NCI-H1092 treated with DMSO at 0.1 percent for 48 hours (cell line): Measurements from ENCODE around the gene LGR5.

Experiments
- DNase-seq: peaks from one replicate; lab custom pipeline; 2025; lab: John Stamatoyannopoulos, UW

The LGR5 gene

DNA sequence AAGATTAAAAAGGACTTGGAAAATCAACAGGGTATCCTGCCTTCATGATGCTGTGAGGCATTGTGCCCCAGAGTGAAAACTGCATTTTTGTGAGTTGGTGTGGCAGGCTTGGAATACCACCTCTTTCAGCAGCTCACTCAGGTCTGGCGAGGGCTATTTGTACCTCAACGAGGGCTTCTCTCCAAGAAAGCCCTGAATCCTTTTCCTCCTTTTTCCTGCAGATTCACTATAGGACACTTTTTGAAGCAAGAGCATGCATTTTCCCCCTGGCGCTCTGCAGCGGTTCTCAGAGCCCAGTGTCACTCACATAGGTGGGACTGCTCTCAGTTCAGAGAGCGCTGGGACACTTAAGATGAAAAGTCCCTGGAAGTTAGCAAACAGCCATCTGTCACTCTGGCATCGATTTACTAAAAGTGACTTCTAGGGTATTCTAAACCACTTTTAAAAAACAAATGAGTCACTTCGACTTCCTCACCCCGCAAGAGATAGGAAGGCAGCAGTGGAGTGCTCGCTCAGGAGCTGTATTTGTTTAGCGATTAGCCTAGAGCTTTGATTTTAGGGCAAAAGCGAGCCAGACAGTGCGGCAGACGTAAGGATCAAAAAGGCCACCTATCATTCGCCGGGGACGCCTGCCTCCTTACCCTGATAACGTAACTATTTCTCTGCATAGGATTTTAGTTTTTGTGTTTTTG is 782 bp upstream of the LGR5 start:
- DNase-seq = peak; percentile 72

DNA sequence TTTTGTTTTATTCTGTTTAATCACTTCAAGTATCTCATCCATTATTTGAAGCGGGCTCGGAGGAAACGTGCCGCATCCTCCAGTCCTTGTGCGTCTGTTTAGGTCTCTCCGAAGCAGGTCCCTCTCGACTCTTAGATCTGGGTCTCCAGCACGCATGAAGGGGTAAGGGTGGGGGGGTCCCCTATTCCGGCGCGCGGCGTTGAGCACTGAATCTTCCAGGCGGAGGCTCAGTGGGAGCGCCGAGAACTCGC is 311 bp upstream of the LGR5 start:
- no peak for DNase-seq

DNA sequence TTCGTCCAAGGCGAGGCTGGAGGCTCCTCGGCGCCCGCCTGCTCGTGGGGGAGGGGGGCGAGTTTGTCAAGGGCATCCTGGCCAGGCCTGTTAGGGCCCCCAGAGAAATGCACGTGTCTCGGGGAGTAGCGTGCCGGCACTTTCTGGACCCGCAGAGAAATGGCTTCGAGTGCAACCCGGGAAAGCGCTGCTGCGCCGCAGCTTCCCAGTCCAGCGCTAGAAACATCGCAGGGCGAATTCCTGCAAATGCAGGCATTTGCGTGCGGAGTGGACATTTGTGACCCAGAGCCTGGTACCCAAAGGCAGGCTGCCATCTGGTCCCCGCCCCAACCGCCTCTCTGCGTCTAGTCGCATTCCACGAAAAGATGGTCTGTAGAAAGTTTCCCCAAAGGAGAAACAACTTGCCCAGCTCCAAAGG is 756 bp downstream of the LGR5 start:
- DNase-seq = peak; percentile 18

DNA sequence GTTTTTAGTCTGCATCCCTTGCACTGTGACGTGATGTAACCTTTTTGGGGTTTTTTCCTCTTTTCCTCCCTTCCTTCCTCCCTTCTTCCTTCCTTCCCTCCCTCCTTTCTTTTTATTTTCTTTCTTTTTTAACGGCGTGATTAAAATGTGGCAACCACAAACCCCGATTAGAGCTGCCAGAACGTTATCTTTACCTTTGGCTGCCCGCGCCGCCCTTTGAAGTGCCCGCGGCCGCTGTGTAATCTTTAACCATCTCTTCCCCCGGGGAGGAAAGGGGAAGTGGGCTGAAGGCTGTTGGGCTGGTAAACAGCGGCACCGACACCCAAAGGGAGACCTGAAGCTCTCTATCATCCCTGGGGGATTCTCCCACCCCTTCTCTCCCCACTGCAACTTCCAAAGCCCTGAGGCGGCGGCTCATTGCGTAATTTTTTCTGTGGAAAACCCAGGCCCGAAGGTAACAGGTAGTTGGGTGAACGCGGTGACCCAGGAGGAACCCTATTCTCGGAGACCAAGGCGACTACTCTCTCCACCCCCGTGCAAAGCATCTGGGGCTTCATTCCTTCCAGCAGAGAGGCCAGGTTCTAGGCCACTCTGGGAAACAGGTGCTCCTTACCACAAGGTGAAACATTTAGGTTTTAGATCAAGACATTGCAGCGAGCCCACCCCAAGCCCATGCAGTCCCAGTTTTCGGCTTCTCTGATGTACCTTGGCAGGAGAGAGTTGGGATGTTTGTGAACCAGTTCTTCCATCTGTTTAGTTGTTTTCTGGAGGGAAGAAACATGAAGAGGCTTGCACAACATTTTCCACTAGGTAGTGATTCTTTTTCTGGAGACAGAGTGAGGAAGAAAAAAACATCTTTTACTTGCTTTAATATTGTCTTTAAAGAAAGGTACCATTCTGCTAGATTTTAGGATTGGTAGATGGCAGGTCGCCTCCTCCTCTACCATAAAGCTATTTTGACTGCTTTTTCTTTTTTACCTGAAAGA is 1.5 kb downstream of the LGR5 start:
- DNase-seq = peak; percentile 18

DNA sequence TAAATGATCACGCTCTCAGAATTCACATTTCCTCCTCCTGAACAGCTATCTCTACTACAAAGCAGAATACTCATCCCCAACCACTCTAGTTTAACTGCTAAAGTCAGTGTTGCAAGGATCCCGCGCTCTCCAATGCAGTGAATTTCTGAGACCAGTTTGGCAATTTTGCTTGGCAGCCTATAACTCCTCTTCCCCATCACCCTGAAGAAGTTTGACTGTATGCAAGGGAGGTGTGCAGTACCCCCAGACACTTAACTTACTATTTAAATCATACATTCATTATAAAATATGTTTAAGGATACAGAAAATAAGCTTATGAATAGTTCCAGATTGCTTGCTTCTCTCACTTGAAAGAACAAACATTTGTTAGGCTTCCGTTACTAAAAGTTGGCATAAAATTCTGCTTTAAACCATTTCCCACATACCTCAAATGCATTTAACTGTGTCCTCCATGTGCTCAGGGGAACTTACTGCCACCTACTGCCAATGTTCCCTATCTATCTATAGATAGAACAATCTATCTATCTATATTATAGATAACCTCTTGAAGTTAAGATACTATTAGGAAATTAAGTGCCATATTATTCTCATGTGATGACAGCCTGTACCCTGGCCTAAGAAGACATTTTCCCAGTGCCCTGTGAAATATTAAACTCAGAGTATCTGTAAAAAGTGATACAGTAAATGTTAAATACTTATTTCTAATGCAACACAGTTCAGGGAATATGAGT is 2.4 kb downstream of the LGR5 start:
- peak; percentile 8 for DNase-seq

DNA sequence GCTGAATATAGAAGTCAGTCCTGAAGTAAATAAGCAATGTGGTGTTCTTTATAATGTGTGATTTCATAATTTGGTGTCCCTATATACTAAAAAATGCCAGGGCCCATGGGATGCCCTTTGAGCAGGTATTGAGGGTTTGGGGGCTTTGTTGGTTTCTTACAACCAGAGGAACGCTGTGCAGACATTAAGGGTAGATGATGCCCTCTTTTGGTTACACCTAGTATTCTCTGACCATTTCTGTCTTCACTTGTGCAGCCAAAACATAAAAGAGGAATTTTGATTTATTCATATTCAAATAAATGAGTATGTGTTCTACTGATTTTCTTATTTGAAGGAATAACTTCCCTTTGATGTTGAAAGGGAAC is 3.0 kb downstream of the LGR5 start:
- no peak for DNase-seq

DNA sequence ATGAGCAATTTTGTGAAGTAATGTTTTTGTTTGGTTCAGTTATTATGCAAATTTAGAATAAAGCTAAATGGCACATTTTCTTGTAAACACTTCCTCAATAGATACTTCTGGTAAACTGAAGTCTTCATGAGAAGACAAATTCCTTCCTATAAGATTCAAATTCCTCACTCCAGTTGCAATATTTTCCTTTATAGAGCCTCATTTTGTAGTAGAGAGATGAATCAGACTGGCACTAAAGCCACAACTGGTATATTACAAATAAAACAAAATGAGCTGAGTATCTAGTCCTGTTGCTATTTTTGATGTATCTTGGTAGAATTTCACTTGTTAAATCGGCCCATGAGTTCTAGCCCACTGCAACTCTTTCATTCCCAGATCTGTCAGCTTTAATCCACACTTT is 5.5 kb downstream of the LGR5 start:
- DNase-seq = no peak

DNA sequence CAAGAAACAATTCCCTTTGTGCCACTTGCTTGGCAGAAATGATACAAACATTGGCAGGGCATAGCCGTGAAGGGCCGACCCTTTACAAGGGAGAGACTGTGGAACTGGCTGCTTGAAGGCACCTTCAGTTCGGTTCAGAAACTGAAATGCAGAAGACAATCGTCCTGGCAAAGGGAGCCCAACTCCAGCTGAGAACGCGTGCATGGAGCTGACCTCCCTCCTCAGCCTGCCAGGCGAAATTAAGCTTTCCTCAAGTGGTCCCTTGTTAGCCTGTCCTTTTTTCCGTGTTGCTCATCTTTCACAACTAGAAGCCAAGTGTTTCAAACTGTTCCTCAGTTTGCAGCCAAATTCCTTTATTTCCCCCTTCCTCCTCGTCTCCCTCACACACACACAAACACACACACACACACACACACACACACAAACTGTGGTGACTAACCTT is 8.1 kb downstream of the LGR5 start:
- peak; percentile 50 for DNase-seq

DNA sequence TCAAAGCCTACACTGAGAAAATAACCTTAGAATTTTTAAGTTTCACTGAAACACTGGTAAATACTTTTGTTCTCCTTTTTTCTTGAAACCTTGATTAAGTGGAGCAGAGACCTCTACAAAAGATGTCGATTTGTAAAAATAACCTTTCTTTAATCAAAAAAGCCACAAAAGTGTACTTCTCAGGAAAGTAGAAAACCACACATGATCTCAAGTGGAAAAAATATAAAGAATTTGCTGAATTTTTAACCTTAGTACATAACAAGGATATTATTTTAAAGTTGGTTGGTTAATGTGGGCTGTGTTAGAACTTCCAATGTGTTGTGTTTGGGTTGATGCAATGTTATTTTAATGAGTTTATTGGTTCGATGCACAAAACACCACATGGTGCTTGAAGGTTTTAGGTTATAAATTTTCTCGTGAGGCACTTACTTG is 8.6 kb downstream of the LGR5 start:
- DNase-seq = no peak

DNA sequence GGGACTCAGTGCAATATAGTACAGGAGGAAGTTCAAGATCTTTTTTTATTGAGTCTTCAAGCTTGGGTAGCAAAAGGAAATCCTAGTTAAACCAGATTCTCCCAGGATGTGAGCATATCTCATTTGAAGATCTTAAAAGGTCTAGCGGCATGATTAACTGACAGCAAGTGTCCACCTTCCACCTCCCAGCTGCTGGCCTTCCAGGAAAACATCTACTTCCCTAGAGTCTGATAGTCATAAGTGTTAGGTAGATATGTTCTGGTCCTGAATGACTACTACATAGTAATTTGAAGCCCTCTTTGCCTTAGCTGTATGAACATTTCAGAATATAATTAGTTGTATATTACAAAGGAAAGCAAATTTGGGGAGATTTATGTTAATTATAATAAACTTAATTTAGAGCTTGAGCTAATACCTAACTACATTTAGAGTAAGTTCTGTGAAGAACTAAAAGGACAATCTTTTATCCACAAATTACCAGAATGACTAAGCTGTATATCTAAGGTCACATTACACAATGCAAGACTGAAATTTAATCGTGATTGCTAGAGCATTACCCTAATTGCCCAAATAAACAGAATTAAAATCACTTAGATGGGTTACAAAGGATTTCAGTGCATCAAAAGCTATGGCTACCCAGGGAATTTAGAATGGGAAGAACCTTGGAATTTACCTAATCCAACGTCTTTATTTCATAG is 9.9 kb downstream of the LGR5 start:
- peak; percentile 14 for DNase-seq

DNA sequence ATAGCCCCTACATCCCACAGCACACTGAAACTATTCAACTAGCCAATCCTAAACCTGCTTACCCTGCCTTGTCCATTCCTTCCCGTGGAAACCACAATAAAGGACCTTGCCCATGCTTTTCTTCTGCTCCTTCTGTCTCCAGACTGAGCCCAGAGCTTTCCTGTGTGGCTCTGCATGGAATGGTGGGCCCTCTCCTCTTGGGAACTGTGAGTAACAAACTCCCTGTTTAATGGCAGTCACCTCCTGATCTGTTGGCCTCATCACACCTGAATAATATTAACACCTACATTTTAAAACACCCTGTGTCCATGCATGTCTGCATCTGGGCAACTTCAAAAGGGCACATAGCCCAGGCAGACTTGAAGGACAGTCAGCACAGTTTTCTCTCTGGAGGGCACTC is 12.4 kb downstream of the LGR5 start:
- no peak for DNase-seq

DNA sequence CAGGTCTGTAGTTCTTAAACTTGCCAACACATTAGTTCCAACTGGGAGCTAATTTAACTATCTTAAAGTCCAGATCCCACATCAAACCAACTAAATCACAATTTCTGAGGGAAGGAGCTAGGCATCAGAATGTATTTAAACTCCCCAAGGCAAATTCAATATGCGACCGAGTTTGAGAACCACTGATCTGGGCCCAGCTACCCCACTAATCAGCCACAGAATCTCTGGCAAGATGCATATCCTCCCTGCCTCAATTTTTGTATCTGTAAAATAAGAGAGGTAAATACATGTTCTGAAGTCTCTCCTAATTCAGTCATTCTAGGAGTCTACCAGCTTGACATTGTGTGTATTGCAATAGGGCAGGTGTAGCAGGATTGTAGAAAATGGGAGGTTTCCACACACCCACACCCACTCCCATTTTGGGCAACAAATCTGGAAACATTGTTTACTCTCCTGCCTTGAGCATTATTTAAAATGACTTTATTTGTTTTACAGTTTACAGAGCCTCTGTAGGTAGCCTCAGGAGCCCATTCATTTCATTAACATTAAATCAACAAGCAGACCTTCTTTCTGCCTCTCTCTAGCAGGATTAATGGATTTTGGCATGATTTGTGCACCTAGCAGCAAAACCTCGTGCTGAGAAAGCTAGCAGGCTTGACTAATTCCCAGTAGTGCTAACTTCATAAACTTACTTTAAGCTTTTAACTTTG is 15.6 kb downstream of the LGR5 start:
- DNase-seq = peak; percentile 97

DNA sequence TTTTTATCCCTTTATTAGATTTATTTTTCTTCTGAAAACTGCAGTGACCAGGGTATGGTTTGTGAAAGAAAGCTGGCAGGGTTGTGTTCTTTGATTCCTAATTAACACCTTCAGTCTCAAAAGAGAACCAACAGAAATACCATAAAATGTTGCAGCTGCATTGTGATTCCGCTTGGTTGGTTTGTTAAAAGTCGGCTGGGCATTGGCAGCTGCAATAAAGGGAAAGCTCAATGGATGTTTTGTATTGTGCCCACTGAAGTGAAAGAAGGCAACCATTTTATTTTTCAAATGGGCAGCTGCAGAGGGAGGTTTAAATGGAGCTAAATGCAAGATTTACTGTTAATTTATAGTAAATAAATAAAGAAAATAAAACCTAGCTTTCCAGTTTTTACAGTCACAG is 16.7 kb downstream of the LGR5 start:
- DNase-seq = peak; percentile 91

DNA sequence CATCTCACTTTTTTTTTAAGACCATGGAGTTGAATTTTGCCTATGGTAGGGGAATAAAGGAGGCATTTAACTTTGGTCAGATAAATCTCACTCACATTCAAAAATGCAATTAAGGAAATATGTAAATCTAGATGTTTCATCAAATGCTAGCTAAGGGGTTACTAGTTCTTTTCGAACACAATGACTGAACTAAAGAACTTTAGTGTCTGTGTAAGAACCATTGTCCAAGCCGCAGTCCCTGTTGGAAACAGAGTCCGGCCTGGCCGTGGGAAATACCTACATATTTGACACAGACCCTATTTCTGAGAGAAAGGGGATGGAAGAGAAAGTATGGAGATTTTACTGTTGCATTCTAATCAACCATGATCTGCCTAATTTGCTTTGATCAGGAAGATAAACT is 17.4 kb downstream of the LGR5 start:
- DNase-seq = no peak

DNA sequence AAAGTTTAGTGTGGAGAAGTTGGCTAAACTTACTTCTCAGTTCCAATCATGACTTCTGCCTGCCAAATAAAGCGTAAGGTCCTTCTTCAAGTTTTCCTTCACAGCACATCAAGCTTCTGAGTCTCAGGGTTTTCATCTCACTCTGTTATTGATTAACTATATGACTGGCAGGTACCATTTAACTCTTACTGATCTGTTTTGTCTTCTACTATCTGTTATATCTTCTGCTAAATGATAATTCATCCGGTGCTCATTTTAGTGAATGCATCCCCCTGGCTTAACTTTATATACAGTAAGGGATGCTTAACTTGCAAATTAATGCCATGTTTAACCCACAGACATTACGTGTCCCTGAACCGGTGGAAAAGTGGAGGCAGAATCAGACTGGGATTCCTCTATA is 20.7 kb downstream of the LGR5 start:
- no peak for DNase-seq

DNA sequence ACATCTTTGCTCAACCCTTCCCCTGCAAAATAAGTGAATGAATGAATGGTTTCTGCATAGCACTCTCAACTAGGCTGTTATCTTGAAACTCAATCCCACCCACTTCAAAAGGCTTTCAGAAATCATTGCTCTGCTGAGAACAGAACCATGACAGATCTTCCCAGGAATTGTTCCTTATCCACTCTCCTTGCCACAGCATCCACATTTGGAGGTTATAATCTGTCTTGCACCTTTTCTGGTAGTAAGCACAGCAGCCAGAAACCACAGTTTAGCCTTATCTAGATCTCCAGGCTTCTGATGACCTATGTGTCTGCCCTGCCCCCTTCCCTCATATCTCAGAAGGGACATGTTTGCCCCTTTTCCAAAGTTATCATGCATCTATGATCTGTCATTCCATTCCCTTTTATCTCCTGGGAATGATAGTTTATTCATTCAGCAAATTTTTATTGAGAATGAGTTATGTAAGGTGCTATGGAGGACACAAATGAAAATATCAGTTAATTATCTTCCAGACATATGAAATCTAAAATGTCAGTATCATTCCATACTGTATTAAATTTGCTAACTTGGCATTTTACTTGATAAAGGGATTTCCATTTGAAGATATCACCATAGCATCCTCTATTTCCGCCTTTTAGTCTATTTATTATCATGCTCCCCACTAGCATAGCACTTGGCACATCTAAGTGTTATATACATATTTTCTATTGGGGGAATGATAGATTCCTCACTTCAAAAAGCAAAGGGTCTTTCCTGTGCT is 21.4 kb downstream of the LGR5 start:
- DNase-seq = no peak

DNA sequence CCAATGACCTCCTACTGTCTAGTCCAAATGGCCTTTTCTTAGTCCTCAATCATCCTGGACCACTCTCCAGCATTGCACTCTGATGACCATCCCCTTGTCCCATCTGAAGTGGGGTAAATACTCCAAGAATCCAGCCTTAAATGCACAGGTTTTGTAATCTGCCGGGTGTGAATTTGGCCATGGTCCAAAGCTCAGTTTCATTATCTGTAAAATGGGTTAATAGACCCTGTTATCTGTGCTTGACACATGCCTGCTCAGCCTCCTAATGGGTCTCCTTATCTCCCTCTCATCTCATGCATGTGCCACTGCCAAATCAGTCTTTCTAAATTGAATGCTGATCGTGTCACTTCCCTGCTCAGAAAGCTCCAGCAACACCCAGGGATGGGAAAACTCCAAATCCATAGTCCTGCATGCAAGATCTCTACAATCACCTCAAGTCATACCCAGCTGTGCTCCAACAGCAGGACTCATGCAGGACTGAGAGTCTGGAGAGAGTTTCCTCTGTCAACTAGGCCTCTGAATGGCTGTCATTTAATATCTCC is 22.3 kb downstream of the LGR5 start:
- no peak for DNase-seq

DNA sequence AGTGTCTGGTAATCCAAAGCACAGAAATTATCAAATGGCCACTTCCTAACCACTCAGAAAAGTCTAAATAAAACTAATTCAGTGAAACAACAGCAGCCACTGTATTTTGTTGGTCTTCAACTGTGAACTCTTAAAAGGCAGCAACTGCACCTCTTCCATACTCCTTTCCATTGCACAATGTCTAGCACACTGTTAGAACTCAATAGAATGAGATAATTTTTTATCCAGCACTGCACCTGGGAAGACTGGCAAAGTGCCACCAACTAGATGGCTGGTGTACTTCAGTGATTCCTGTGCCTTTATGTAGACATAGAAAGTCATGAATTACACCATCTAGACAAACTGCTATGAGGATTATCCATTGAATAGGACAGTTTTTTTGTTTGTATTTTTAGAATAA is 26.2 kb downstream of the LGR5 start:
- peak; percentile 83 for DNase-seq

DNA sequence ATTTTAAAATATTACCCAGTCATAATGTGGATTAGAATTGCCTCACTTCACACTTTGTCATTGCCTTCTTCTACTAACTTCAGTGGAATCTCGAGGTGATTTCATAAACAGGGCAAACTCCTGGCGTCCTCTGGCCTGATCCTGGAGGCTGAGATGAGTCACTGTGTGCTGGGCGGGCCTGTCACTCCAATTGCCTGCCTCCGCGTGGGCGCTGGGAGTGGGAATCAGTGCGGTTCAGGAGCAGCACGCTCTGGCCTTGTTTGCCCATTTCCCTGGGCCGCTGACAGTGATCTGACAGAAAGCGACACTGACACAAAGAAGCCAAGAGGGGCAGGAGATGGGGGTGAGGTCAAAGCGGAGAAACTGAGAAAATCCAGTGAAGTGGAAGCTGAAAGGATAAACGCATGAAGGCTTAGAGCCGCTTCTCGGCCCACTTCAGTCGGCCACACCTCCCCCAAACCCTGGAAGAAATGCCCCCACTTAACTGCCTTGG is 29.7 kb downstream of the LGR5 start:
- no peak for DNase-seq

DNA sequence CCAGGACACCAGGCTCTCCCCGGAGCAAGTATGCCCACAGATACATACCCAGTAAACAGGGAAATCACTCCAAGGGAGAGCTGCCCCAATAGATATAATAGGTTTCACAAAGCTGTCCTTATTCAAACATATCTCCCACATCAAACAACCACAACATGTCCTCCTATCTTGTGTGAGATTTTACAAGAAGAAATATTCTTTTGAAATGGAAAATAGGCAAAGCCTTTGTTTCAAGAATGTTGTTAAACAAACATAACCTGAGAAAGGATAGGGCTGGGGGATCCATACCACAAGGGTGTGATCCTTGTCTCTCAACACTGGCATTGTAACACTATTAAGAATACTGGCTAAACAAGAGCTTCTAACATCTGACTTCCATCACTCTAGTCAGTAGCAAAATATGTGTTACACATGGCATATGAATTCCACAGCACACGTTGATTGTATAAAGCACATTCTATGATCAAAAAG is 32.9 kb downstream of the LGR5 start:
- DNase-seq = no peak
